ENCODE results near the gene CENPB.

Gene CENPB

DNA sequence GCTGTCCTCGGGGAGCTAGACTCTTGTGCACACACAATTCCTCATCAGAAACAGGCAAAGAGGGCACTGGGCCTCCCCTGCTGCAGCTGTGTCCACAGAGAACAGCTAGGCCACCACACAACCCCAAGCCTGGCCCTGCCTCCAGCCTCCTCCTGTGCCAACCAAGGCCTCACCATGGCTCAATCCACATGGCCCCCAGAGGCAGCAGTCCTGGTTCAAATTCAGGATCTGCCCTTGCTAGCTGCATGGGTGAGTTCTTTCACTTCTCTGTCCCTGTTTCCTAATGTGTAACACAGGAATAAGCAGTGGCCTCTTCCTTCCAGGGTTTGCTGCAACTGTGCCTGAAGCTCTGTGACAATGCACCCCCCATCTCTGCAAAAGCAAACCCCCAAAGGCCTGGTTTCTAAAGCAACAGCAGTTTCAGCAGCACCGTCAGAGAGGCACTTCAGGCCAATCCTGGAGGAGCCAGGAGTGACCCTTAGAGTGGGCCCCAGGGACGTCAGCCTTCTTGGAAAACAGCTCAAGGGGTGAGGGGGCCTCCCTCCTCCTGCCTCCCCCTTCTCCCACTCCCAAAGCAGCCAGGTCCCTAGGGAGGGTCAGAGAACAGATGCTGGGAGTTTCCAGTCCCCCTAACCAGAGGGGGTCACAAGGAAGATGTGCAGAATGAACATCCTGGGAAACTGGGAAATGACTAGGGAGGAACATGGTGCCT, 21.2 kb downstream of the CENPB start:
- no peak for DNase-seq (ENCODE audit: extremely low read depth, low read depth)
- H3K4me3 ChIP-seq (replicated peaks; ENCODE audit: low read depth, low read length), result peak overlapping the region; percentile 97
- no peak for TF ChIP-seq CTCF (IDR thresholded peaks at IDR 0.05; ENCODE audit: low read depth, low read length, missing control alignments)

DNA sequence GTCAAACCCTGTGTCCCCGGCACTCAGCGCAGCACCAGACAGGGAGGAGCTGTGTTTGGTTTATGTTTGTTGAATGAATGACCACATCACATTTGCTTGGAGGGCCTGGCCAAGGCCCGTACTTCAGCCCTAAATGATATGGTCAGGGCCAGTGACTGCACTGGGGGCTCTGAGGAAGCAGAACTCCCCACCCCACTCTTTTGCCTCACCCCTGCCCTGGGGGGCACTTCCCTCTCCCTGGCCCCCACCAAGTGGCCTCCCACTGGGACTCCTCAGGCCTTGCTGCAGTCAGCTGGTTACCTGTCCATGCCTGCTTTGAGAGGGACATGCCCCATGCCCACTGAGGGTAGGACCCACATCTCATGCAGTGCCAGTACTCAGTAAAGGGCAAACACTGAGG, 21.9 kb downstream of the CENPB start:
- no peak for TF ChIP-seq CTCF (IDR thresholded peaks at IDR 0.05; ENCODE audit: low read depth, low read length, missing control alignments)
- no peak for DNase-seq (ENCODE audit: extremely low read depth, low read depth)
- no peak overlapping the region for H3K4me3 ChIP-seq (replicated peaks; ENCODE audit: low read depth, low read length)

GRCh38 chr20:3763671-3764601, 22.6 kb downstream of the CENPB start:
- no peak for DNase-seq (ENCODE audit: extremely low read depth, low read depth)
- no peak for TF ChIP-seq CTCF (IDR thresholded peaks at IDR 0.05; ENCODE audit: low read depth, low read length, missing control alignments)
- H3K4me3 ChIP-seq (replicated peaks; ENCODE audit: low read depth, low read length), result no peak overlapping the region

DNA sequence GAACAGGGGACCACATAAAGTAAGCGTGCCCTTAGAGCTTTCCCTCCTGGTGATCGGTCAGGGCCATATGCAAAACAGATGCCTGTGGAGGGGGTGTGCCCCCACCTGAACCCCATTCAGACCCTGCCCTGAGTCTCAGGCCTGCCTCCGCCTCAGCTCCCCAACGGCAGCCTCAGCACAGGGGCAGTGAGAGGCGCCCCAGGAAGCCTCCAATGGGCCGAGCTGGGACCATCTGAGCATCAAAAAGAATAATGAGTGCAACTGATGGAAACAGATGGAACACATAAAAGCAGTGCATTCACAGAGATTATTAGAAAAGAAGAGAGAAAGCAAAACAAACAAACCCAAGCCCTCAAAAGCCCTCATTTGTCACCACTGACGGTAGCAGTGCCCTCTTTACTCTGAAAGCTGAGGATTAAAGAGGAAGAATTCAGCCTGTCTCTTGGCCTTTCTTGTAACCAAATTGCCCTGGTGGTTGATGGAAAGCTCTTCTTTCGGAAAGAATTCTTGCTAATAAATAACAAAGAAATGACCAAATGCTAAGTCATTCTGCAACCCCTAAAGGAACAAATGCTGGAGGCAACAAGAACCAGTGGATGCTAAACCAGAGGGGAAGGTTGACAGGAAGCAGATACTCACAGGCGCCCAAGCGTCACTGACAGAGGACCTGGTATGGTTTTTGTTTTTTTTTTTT, 25.7 kb downstream of the CENPB start:
- TF ChIP-seq CTCF (IDR thresholded peaks at IDR 0.05; ENCODE audit: low read depth, low read length, missing control alignments), result no peak
- no peak overlapping the region for H3K4me3 ChIP-seq (replicated peaks; ENCODE audit: low read depth, low read length)
- no peak for DNase-seq (ENCODE audit: extremely low read depth, low read depth)

GRCh38 chr20:3759884-3760283, 26.7 kb downstream of the CENPB start:
- no peak overlapping the region for H3K4me3 ChIP-seq (replicated peaks; ENCODE audit: low read depth, low read length)
- no peak for TF ChIP-seq CTCF (IDR thresholded peaks at IDR 0.05; ENCODE audit: low read depth, low read length, missing control alignments)
- no peak for DNase-seq (ENCODE audit: extremely low read depth, low read depth)

GRCh38 chr20:3759316-3759823, 27.2 kb downstream of the CENPB start:
- TF ChIP-seq CTCF (IDR thresholded peaks at IDR 0.05; ENCODE audit: low read depth, low read length, missing control alignments), result no peak
- H3K4me3 ChIP-seq (replicated peaks; ENCODE audit: low read depth, low read length), result no peak overlapping the region

More at GRCh38 chr20:3759316-3759823, 27.2 kb downstream of the CENPB start:
- DNase-seq (ENCODE audit: extremely low read depth, low read depth), result no peak
